B cell (primary cell): Measurements from ENCODE around the gene ASTN1. TPM values are rescaled to one million over a fixed set of nuclear protein-coding genes. Genes with fewer than 3 reads are reported as not detected.

Experiments
- ATAC-seq: fragments of 200-7000 bp; cut with Tn5 transposase; one replicate; pipeline ENCODE4 v1.10.0; 2021; ENCODE audit warnings: low read depth, mild to moderate bottlenecking, moderate number of reproducible peaks, moderate library complexity
- CTCF ChIA-PET: fragments of 350-600 bp; sonication (Branson Sonifier 250); formaldehyde crosslinking; loops from one replicate; lab custom pipeline; 2021; ENCODE audit warnings: antibody characterized with exemption, inconsistent platforms; lab: Charles Lee
- POLR2A ChIA-PET: fragments of 350-600 bp; sonication (Branson Sonifier 250); formaldehyde crosslinking; loops from one replicate; lab custom pipeline; 2021; ENCODE audit warnings: antibody characterized with exemption; lab: Charles Lee
- DNase-seq: peaks from one replicate; pipeline ENCODE4 v3.0.0; 2013
- H2AFZ ChIP-seq: 2 replicates; pipeline ENCODE4 v1.6.1; 2012; ENCODE audit warnings: mild to moderate bottlenecking, low read depth, low read length; ENCODE audit not compliant: insufficient read depth, poor library complexity, severe bottlenecking
- H3K27ac ChIP-seq, 2 donors: 1 replicate in 1 of 2; 2 replicates in 1 of 2; pipeline ENCODE4 v1.5.1; 2012 to 2013; ENCODE audit warnings: low read length in 2 of 2, mild to moderate bottlenecking in 2 of 2, moderate library complexity in 1 of 2
- H3K27me3 ChIP-seq, 4 experiments: fragments of 200-600 bp in 1 of 4; sonication (generic) in 1 of 4; replicated peaks in 1 of 4; 1 replicate in 2 of 4; 2 replicates in 2 of 4; pipeline versions ENCODE4 v1.6.1 to v1.7.0; 2013 to 2016; ENCODE audit warnings: low read length in 3 of 4, mild to moderate bottlenecking in 2 of 4, mixed read lengths in 1 of 4, moderate library complexity in 1 of 4; ENCODE audit not compliant: insufficient read depth in 4 of 4, control insufficient read depth in 3 of 4; ENCODE audit errors: control extremely low read depth in 1 of 4
- H3K36me3 ChIP-seq, 2 experiments: replicated peaks in 1 of 2; 1 replicate in 1 of 2; 2 replicates in 1 of 2; pipeline versions ENCODE4 v1.6.1 to v1.7.1; 2013; ENCODE audit warnings: low read length in 1 of 2; ENCODE audit not compliant: insufficient read depth in 2 of 2, control insufficient read depth in 1 of 2; ENCODE audit errors: control extremely low read depth in 1 of 2, extremely low read depth in 1 of 2
- H3K4me1 ChIP-seq, 2 donors: fragments of 200-600 bp in 1 of 2; sonication (generic) in 1 of 2; 1 replicate in 1 of 2; 2 replicates in 1 of 2; pipeline versions ENCODE4 v1.5.1 to v1.6.1; 2013 to 2017; ENCODE audit warnings: low read length in 2 of 2; ENCODE audit not compliant: control insufficient read depth in 2 of 2, insufficient read depth in 2 of 2
- H3K4me2 ChIP-seq: replicated peaks from 2 replicates; pipeline ENCODE3; 2012; ENCODE audit warnings: mild to moderate bottlenecking, low read depth, low read length; ENCODE audit not compliant: poor library complexity, severe bottlenecking
- H3K4me3 ChIP-seq, 5 experiments: fragments of 200-600 bp in 1 of 5; sonication (generic) in 1 of 5; 1 replicate in 3 of 5; 2 replicates in 2 of 5; pipeline versions ENCODE4 v1.5.1 to v1.7.0; 2011 to 2016; ENCODE audit warnings: low read length in 4 of 5, mild to moderate bottlenecking in 4 of 5, low read depth in 2 of 5, control low read depth in 1 of 5, moderate library complexity in 1 of 5; ENCODE audit not compliant: insufficient read depth in 1 of 5; ENCODE audit errors: control extremely low read depth in 1 of 5, extremely low read depth in 1 of 5
- H3K79me2 ChIP-seq: fragments of 200-600 bp; sonication (generic); one replicate; pipeline ENCODE4 v1.6.0; 2016; ENCODE audit warnings: low read length; ENCODE audit not compliant: control insufficient read depth, insufficient read depth
- H3K9ac ChIP-seq: fragments of 200-600 bp; sonication (generic); 2 replicates; pipeline ENCODE4 v1.6.1; 2017; ENCODE audit warnings: mild to moderate bottlenecking, low read length, moderate library complexity
- H3K9me3 ChIP-seq, 3 donors: one replicate each; pipeline versions ENCODE4 v1.6.1 to v1.7.1; 2013; ENCODE audit warnings: low read length in 2 of 3; ENCODE audit not compliant: control insufficient read depth in 2 of 3, insufficient read depth in 1 of 3; ENCODE audit errors: control extremely low read depth in 1 of 3
- H4K20me1 ChIP-seq: 2 replicates; pipeline ENCODE4 v1.6.0; 2012; ENCODE audit warnings: mild to moderate bottlenecking, low read length; ENCODE audit not compliant: insufficient read depth, control insufficient read depth, poor library complexity, severe bottlenecking
- H3K27ac Mint-ChIP-seq: one replicate; pipeline ENCODE4 v1.8.0; 2021; ENCODE audit warnings: mixed read lengths
- H3K27me3 Mint-ChIP-seq: one replicate; pipeline ENCODE4 v1.8.0; 2021; ENCODE audit warnings: mixed read lengths
- H3K4me1 Mint-ChIP-seq: one replicate; pipeline ENCODE4 v1.8.0; 2021; ENCODE audit warnings: mixed read lengths
- H3K4me3 Mint-ChIP-seq: one replicate; pipeline ENCODE4 v1.8.0; 2021; ENCODE audit warnings: mixed read lengths
- H3K9me3 Mint-ChIP-seq: one replicate; pipeline ENCODE4 v1.8.0; 2022; ENCODE audit warnings: mixed read lengths; ENCODE audit not compliant: insufficient read depth
- CTCF ChIP-seq: fragments of 200-600 bp; IDR thresholded peaks from one replicate; pipeline ENCODE4 v1.8.0; 2022; ENCODE audit warnings: antibody characterized with exemption, mild to moderate bottlenecking
- EZH2 ChIP-seq: IDR thresholded peaks from 2 replicates; pipeline ENCODE4 v1.6.1; 2012; ENCODE audit warnings: borderline replicate concordance, low read depth, mild to moderate bottlenecking, moderate library complexity, low read length; ENCODE audit not compliant: insufficient read depth, poor library complexity, severe bottlenecking
- WGBS: methylation state at CpG from one replicate; pipeline ENCODE4 v1.1.5; 2013; ENCODE audit warnings: missing lambda C conversion rate; ENCODE audit not compliant: insufficient coverage; 5-methylcytosine and 5-hydroxymethylcytosine counted together
- intact Hi-C: fragments of 100-400 bp; cut with micrococcal nuclease; formaldehyde crosslinking; loops from one replicate; pipeline ENCODE4 v1.10.0; 2022
- polyA plus RNA-seq: library from polyadenylated mRNA; depleted of rRNA; stranded (reverse); fragments of >200 nt; gene quantifications from 2 replicates; pipeline ENCODE4 v1.2.3, GENCODE V29; 2012
- total RNA-seq, 2 donors: library from RNA; stranded (reverse); fragments of 120-200 nt in 1 of 2; gene quantifications; 1 replicate in 1 of 2; 2 replicates in 1 of 2; pipeline versions ENCODE4 v1.2.3 to v1.2.4, GENCODE V29; 2013 to 2022

Gene ASTN1
- total and polyA plus RNA-seq, 2 donors (not counting 1 experiment from before 2014, with no cell fraction given): not detected

GRCh38 chr1:177162243-177162642 is 2.3 kb downstream of the ASTN1 start:
- H3K36me3 ChIP-seq: no peaks in the 10 kb centered on the region
- no peak for DNase-seq
- WGBS: 100% methylated on average over 1 of the region's 2 CpGs

GRCh38 chr1:177146499-177146898 is 18.0 kb downstream of the ASTN1 start:
- no peak for ATAC-seq
- H3K27ac ChIP-seq: no peak overlapping the region
- peaks cover 8% of the 10 kb centered on the region for H3K27me3 Mint-ChIP-seq
- no peak for DNase-seq
- H3K27ac Mint-ChIP-seq: no peak overlapping the region
- H3K4me3 ChIP-seq: no peak overlapping the region
- TF ChIP-seq EZH2 (no peak), CTCF (no peak)
- no peak overlapping the region for H3K4me3 Mint-ChIP-seq
- H3K4me2 ChIP-seq: no peak overlapping the region
- no peaks in the 10 kb centered on the region for H3K9me3 Mint-ChIP-seq
- H3K36me3 ChIP-seq: no peaks in the 10 kb centered on the region
- H3K27me3 ChIP-seq: no peaks in the 10 kb centered on the region
- POLR2A ChIA-PET: no interaction called here
- no peaks in the 10 kb centered on the region for H4K20me1 ChIP-seq
- intact Hi-C loops: no loop called here
- H3K9me3 ChIP-seq: no peaks in the 10 kb centered on the region
- H3K4me1 ChIP-seq: no peaks in the 10 kb centered on the region
- WGBS: no CpG with 5 or more reads among the region's 2 CpGs
- H3K4me1 Mint-ChIP-seq: no peaks in the 10 kb centered on the region
- CTCF ChIA-PET: no interaction called here
- H3K9ac ChIP-seq: no peak overlapping the region
- no peak overlapping the region for H2AFZ ChIP-seq
- no peaks in the 10 kb centered on the region for H3K79me2 ChIP-seq

More at GRCh38 chr1:177162243-177162642, 2.3 kb downstream of the ASTN1 start:
- Histone ChIP-seq H3K9me3 (peaks cover 0 to 2% (median 0%) of the 10 kb centered on the region in 3 donors), H3K4me1 (peaks cover 0 to 4% of the 10 kb centered on the region in 2 donors), H3K4me2 (no peak overlapping the region), H3K27ac (no peak overlapping the region), H3K9ac (no peak overlapping the region), H3K27me3 (peaks cover 0 to 21% (median 14%) of the 10 kb centered on the region in 4 experiments), H4K20me1 (no peaks in the 10 kb centered on the region), H3K79me2 (no peaks in the 10 kb centered on the region), H3K4me3 (no peak overlapping the region), H2AFZ (no peak overlapping the region)
- CTCF ChIA-PET: no interaction called here
- no peak overlapping the region for H3K4me3 Mint-ChIP-seq
- ATAC-seq: no peak
- H3K27me3 Mint-ChIP-seq: peaks cover 28% of the 10 kb centered on the region
- intact Hi-C loops: no loop called here
- TF ChIP-seq CTCF: no peak
- no peak for TF ChIP-seq EZH2
- H3K27ac Mint-ChIP-seq: no peak overlapping the region
- POLR2A ChIA-PET: no interaction called here
- H3K9me3 Mint-ChIP-seq: no peaks in the 10 kb centered on the region
- H3K4me1 Mint-ChIP-seq: peaks cover 7% of the 10 kb centered on the region
